ENCODE measurements around the gene CYP1B1.
"Not testable (repeated sequence)": the region's sequence is repeated elsewhere in the genome, so short reads cannot be mapped to it uniquely, and the experiment has no call there.

The CYP1B1 gene

DNA sequence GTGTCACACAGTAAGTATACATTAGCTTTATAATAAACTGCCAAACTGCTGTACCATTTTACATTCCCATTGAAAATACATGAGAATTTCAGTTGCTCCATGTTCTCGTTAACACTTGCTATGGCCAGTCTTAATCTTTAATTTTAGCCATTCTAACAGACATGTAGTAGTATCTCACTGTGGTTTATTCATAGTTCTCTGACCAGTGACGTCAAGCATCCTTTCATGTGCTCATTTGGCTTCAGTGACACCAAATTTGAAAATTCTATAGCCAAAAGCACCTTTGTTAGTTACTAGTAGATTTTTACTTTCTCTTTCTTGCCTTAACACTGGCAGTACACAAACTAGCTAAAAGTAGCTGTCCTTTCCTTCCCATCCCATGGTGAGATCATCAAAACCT, 43.0 kb downstream of the CYP1B1 start:
- DNase-seq (ENCODE audit: low spot score): no peak

DNA sequence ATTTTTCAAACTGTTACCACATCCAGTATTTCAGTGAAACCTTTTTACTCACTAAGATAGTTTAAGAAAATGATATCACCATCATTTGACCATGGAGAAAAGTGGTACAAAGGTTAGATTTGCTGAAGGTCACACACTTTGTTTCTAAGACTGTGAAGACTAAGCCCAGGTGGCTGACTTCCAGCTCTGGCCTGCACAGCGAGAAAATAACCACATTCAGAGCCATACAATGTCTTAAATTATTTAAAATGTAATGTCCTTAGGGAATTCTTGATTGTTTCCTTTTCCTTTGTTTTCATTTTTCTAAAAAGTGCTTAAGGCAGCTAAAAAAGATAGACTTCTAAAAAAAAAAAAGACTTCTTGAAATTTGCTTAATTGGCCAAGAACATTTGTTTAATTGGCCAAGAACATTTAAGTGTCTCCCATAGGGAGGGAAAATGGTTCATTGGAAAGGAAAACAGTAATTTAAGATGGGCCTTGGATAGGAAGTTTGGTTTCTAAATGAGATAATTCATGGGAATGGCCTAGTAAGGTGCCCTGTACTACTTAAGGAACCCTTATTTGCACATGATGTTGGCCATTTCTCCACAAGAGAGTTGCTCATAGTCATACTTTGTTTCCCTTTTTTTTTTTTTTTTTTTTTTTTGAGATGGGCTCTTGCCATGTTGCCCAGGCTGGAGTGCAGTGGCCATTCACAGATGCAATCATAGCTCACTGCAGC, 45.2 kb downstream of the CYP1B1 start:
- DNase-seq (ENCODE audit: low spot score): no peak

DNA sequence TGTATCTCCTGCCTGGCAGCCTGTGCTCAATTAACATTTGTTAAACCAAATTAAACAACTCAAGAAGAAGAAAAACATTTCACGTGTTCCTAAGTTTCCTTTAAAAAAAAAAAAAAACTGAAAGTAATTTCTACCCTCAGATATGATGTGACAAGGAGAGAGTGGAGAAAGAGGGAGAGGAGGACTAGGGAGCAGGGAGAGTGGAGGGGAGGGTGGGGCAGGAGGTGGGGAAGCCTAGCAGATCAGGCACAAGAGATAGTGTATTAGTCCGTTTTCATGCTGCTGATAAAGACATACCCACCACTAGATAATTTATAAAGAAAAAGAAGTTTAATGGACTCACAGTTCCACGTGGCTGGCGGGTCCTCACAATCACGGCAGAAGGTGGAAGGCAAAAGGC, 46.4 kb downstream of the CYP1B1 start:
- no peak for DNase-seq (ENCODE audit: low spot score)

DNA sequence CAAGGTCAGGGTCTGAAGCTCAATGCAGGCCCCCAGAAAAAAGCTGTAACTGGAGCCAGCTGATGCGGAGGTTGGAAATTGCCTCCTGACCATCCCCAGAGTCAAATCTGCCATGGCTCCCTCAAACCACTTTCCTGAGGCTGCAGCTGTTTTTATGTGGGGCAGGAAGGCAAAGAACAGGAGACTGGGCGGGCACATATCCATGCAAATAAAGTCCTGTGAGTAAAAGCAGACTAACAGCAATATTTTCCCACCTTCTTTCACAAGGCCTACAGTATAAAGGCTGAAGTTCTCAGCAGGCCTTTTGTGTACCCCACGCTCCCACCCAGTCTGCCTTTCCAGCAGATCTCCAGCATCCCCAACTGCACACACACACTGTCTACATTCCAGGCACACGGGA, 47.1 kb downstream of the CYP1B1 start:
- no peak for DNase-seq (ENCODE audit: low spot score)

DNA sequence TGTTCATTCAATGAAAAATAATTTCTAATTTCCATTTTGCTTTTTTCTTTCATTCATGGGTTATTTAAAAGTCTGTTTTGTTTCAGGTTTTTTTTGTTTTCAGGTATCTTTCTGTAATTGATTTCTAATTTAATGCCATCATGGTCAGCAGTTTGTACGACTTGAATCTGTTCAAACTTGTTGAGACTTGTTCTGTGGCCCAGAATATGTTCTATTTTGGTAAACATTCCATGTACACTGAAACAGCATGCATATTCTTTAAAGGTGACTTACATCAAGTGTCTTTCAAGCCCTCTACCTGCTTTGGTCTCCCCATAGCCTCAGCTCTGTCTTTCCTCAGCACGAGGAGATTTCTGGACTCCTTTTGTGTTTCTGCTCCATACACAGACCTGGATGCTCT, 49.1 kb downstream of the CYP1B1 start:
- DNase-seq (ENCODE audit: low spot score): no peak

DNA sequence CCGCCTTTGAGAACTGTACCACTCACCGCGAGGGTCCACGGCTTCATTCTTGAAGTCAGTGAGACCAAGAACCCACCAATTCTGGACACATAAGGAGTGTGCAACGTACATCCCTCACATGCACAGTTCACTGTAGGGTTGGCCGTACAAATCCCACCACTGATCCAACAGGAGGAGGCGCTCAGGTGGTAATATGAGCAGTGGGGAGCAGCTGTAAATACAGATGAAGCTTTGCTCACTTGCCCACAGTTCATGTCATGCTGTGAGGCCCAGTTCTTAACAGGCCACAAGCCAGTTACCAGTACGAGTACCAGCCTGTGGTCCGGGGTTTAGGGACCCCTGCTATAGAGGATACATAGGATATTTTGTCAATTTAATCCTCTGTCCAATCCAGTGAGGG, 54.4 kb downstream of the CYP1B1 start:
- DNase-seq (ENCODE audit: low spot score): no peak

DNA sequence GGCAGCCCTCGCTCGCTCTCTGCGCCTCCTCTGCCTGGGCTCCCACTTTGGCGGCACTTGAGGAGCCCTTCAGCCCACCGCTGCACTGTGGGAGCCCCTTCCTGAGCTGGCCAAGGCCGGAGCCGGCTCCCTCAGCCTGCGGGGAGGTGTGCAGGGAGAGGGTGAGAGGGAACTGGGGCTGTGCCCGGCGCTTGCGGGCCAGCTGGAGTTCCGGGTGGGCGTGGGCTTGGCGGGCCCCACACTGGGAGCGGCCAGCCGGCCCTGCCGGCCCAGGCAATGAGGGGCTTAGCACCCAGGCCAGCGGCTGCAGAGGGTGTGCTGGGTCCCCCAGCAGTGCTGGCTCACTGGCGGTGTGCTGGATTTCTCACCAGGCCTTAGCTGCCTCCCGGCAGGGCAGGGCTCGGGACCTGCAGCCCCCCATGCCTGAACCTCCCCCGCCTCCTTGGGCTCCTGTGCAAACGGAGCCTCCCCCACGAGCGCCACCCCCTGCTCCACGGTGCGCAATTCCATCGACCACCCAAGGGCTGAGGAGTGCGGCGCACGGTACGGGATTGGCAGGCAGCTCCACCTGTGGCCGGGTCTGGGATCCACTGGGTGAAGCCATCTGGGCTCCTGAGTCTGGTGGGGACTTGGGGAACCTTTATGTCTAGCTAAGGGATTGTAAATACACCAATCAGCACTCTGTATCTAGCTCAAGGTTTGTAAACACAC, 55.4 kb downstream of the CYP1B1 start:
- DNase-seq (ENCODE audit: low spot score): not testable (repeated sequence)

DNA sequence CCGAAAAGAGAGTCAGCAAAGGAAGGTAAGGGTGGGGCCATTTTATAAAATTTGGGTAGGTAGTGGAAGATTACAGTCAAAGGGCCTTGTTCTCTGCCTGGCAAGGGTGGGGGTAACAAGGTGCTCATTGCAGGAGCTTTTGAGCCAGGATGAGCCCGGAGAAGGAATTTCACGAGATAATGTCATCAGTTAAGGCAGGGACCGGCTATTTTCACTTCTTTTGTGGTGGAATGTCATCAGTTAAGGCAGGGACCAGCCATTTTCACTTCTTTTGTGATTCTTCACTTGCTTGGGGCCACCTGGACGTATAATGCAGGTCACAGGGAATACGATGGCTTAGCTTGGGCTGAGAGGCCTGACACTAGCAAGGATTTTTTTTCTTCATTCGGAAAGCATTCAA, 58.1 kb downstream of the CYP1B1 start:
- DNase-seq (ENCODE audit: low spot score): no peak
